ENCODE results near the gene HEBP2.

DNA sequence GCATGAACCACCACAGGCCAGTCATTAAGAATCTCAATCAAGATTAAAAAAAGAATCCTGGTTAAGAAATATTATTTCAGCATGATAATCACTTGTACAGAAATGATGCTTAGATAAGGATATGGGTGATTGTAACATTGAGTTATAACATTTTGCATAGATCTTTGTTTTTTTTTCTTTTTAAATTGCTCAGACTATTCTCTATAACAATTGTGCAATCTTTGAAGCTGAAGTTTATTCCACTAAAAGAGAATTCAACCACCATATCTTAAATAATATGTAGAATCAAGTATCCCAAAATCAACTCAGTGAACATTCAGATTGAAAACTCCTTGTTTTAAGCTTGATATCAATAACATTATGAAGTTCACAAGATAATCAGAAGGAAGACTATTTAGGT is 27.0 kb upstream of the HEBP2 start:
- TF ChIP-seq CTCF (IDR thresholded peaks at IDR 0.05): no peak
- no peak for TF ChIP-seq POLR2A (IDR thresholded peaks at IDR 0.05)

Data from lower leg skin (tissue), 3 donors.